ENCODE results near the gene PXT1.

DNA sequence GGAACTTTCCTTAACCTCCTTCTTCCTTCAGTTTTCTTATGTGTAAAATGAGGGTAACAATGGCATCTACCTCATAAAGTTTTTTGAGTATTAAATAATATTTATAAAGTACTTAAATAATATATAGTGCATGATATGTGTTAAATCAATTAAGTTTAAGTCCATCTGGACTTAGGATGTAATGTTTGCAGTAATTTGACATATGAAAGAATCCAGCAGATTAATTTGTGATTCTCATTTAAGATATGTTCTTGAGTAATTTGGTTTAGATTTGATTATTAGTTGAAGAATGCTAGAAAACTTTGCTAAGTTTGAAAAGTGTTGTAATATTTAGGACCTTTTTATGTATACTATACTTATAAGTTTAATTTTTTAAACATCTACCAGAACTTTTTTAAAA, 18.3 kb upstream of the PXT1 start:
- TF ChIP-seq, protein P1, sequence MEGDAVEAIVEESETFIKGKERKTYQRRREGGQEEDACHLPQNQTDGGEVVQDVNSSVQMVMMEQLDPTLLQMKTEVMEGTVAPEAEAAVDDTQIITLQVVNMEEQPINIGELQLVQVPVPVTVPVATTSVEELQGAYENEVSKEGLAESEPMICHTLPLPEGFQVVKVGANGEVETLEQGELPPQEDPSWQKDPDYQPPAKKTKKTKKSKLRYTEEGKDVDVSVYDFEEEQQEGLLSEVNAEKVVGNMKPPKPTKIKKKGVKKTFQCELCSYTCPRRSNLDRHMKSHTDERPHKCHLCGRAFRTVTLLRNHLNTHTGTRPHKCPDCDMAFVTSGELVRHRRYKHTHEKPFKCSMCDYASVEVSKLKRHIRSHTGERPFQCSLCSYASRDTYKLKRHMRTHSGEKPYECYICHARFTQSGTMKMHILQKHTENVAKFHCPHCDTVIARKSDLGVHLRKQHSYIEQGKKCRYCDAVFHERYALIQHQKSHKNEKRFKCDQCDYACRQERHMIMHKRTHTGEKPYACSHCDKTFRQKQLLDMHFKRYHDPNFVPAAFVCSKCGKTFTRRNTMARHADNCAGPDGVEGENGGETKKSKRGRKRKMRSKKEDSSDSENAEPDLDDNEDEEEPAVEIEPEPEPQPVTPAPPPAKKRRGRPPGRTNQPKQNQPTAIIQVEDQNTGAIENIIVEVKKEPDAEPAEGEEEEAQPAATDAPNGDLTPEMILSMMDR (conservative IDR thresholded peaks at IDR 0.05 in 1 of 2, IDR thresholded peaks at IDR 0.05 in 1 of 2; ENCODE audit: low read depth in 1 of 2, low read length in 2 of 2), result no peak
- TF ChIP-seq EZH2 (IDR thresholded peaks at IDR 0.05; ENCODE audit: low read length, missing control alignments), result no peak

Data from fibroblast of lung (primary cell).